ENCODE results near the gene KIF13A. TPM values are rescaled to one million over a fixed set of nuclear protein-coding genes. Genes with fewer than 3 reads are reported as not detected.
A peak's percentile ranks its signal among the peaks of the same experiment; 100 is the strongest.
"Not testable (repeated sequence)": the region's sequence is repeated elsewhere in the genome, so short reads cannot be mapped to it uniquely, and the experiment has no call there.

KIF13A gene
- polyA plus RNA-seq, 5 donors = 36.4 to 54.7 (median 43.5) TPM

- DNase-seq = no peak
Measured at GRCh38 chr6:17877895-17878440, 109.5 kb downstream of the KIF13A start.

- peak; percentile 37 to 48 for DNase-seq
Measured at GRCh38 chr6:17877196-17877894, 110.1 kb downstream of the KIF13A start.

DNA sequence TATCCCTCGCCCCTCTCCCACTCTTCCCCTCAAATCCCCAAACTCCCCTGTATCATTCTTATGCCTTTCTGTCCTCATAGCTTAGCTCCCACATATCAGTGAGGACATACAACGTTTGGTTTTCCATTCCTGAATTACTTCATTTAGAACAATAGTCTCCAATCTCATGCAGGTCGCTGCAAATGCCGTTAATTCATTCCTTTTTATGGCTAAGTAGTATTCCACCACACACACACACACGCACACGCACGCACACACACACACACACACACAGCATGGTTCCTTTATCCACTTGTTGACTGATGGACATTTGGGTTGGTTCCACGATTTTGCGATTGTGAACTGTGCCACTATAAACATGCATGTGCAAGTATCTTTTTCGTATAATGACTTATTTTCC lies 112.7 kb downstream of the KIF13A start:
- no peak for DNase-seq

GRCh38 chr6:17872908-17873307 lies 114.5 kb downstream of the KIF13A start:
- no peak for DNase-seq

GRCh38 chr6:17871836-17872235 lies 115.6 kb downstream of the KIF13A start:
- DNase-seq = no peak

DNA sequence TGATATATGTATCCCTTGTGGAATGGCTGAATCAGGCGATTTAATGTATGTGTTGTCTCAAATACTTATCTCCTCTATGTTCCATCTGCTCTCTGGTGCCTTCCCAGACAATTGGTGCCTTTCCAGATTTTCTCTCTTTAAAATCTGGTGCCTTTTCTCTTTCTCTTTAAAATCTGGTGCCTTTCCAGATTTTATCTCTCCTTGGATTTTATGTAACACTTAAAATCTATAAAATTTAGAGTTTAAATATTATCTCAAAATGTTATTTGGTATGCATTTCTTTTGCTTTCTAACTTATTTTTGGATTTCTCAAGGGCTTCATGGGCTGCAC lies 116.3 kb downstream of the KIF13A start:
- DNase-seq = no peak

DNA sequence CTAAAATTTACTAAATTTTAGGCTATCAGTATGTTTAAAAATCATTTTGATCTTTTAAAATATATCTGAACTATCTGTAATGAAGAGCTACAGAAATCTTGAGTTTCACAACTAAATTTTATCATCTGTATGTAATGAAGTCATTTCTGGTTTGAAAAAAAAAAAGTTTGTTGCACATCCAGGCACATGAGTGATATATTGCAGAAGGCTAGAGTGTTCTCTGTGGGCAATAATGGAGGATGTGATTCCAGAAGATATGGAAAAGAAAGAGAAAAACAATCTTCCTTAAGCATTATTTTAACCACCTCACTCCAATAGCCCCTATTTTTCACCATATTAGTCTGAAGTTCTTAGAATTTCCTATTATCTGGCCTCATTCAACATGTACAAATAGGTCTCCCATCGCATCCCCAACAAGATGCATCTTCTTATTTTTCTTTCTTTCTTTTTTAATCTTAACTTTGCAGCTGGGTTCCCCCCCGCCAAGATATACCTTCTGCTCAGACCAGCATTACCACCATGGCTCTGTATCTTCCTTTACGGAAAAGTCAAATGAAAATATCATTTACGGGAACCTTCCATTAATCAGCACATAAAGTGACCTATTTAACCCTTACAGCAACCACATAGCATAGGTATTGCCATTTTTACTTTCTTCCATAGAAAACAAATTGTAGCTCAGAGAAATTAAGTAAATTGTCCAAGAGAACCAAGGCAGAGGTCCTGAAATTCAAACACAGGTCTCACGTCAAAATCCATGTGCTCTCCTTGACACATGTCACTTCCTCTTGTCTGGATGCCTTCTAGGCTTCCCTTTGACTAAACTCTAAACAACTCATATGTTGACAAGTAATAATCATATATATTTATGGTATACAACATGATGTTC lies 116.9 kb downstream of the KIF13A start:
- DNase-seq = no peak

DNA sequence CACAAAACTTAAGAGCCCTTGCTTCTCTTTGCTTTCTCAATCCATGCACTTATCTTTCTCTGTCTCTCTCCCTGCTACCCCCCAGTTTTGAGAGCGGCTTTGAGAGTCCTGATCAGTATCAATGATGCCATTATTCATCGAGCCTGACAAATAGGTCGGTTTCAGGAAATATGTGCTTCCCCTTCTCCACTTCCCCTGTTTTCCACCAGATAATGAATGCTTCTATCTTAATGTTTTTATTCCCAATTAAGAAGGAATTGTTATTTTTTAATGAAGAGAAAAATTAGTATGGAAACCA lies 117.7 kb downstream of the KIF13A start:
- no peak for DNase-seq

- no peak for DNase-seq
Measured at GRCh38 chr6:17869010-17869752, 118.3 kb downstream of the KIF13A start.

DNA sequence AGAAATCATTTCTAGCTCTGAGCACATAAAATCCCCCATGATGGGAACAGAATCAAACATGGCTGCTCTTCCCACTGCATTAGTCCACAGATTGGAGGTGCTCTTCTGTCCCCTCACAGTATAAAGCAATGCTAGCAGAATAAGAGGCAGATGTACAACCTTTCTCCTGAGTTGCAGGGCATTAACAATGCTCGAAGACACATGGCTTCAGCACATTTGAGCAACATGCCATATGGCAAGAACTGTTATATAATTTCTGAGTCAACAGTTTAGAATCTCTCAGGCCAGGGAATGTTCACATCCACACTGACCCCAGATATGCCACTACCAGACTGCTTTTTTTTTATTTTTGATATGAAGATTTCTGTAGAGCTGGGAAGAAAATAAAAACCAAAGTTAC lies 119.6 kb downstream of the KIF13A start:
- DNase-seq = no peak

DNA sequence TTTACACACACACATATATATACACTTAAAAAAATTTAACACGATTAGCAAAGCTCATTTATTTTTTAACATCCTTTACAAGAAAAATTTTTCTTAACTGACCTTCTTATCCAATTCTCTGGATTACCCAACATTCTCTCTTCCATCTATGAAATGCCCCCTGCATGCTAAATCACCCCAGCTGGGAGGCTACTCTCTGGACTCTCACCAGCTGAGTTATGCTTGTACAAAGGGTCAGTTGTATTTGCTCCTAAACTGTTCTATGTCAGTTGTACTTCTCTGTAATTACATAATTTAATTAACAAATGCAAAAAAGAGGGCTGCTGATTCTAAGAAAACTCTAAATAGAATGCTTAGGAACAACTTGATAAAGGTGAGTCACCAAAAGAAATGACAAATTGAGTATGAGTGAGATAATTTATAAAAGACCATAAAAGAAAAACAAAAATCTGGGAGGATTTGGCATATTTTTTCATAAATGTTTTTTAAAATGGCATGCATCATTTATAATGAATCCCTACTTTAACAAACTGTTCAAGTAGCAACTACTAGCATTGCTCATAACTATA lies 120.5 kb downstream of the KIF13A start:
- DNase-seq = no peak

- no peak for DNase-seq
Measured at GRCh38 chr6:17865798-17866725, 121.4 kb downstream of the KIF13A start.

DNA sequence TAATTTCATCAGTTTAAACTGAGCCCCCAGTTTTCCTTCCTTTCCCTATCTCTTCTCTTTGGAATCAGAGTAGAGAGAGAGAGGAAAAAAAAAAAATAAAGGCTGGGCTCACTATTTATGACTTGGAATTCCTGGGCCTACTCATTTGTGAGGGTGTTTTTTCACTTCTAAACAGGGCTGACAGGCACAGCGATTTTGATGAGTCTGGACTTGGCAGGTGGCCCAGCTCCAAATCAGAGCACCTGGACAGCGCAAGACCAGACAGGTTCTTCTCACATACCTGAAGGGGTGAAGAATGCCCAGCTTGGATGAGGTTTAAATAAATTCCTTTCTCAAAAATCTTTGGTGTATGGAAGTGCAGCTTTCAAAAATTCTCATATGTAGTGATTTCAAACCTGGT lies 122.2 kb downstream of the KIF13A start:
- DNase-seq = no peak

DNA sequence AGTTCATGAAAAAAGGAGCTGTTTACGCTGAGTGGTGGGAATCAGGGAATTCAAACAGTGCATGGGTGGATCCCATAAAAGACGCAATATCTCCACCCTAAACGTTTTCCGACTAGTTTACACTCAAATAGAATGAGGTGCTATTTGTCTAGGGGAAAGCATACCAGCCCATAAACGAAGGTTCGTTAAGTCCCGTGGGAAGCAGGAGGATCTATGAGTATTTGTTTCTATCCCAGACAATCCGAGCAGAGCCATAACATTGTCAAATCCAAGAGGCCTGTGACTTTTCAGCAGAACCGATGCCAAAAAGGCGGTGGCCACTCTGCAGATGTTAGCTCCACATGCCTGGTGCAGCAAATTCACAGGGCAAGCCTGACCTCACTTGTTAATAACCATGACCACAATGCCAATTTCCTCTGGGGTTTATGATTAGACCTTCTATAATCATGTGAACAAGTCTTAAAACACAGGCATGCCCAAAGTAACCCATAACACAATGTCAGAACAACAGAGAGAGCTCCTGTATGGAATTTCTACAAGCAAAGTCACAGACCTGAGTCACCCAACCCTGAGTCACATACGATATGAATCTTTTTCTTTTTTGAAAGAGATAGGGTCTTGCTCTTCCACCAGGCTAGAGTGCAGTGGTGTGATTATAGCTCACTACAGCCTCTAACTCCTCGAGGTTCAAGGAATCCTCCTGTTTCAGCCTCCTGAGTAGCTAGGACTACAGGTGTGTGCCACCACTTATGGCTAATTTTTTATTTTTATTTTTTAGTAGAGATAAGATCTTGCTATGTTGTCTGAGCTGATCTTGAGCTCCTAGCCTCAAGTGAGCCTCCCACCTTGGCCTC lies 123.3 kb downstream of the KIF13A start:
- DNase-seq = no peak

GRCh38 chr6:17861361-17861760 lies 126.1 kb downstream of the KIF13A start:
- no peak for DNase-seq

DNA sequence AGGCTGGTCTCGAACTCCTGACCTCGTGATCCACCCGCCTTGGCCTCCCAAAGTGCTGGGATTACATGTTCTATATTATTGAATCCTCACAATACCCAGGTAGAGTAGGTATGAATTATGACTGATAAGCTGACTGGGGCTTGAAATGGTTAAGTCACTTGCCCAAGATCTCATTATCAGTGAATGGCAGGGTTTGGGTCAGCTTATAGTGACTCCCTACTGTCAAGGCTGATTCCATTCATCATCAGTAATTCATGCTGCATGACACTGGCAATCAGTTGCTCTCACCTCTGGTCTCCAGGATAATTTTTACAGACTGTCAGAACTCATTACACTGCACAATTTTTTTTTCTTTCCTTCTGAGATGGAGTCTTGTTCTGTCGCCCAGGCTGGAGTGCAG lies 127.6 kb downstream of the KIF13A start:
- DNase-seq = no peak

GRCh38 chr6:17858584-17858983 lies 128.9 kb downstream of the KIF13A start:
- DNase-seq = peak; percentile 29 to 36

DNA sequence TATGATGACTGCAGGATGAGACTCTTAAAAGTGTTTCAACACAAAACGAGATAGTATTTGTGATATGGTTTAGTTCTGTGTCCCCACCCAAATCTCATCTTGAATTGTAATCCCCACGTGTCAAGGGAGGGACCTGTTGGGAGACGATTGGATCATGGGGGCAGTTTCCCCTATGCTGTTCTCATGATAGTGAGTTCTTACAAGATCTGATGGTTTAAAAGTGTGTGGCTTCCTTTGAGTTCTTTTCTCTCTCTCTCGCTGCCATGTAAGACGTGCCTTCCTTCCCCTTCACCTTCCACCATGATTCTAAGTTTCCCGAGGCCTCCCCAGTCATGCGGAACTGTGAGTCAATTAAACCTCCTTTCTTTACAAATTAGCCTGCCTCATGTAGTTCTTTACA lies 130.2 kb downstream of the KIF13A start:
- not testable (repeated sequence) for DNase-seq

GRCh38 chr6:17856306-17856705 lies 131.1 kb downstream of the KIF13A start:
- DNase-seq = no peak

DNA sequence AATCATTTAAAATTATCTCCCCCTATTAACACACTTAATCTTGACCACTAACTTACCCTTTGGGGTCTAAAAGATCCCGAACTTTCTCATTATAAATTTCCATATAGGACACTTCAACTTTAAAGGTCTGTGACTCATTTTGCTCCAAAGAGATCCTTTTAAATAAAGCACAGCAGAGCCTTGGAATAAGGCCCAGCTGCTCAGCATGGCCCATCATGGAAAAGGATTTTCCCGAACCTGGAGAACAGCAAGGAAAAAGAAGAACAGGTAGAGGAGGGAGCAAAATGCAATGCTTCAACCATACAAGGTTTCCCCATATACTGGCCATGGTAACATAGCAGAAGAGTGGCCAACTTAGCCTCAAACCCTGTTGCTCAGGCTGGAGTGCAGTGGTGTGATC lies 132.1 kb downstream of the KIF13A start:
- DNase-seq = no peak

Data from right lung (tissue), 5 donors.